ENCODE results near the gene TNS2.
A peak's percentile ranks its signal among the peaks of the same experiment; 100 is the strongest.

Gene TNS2

DNA sequence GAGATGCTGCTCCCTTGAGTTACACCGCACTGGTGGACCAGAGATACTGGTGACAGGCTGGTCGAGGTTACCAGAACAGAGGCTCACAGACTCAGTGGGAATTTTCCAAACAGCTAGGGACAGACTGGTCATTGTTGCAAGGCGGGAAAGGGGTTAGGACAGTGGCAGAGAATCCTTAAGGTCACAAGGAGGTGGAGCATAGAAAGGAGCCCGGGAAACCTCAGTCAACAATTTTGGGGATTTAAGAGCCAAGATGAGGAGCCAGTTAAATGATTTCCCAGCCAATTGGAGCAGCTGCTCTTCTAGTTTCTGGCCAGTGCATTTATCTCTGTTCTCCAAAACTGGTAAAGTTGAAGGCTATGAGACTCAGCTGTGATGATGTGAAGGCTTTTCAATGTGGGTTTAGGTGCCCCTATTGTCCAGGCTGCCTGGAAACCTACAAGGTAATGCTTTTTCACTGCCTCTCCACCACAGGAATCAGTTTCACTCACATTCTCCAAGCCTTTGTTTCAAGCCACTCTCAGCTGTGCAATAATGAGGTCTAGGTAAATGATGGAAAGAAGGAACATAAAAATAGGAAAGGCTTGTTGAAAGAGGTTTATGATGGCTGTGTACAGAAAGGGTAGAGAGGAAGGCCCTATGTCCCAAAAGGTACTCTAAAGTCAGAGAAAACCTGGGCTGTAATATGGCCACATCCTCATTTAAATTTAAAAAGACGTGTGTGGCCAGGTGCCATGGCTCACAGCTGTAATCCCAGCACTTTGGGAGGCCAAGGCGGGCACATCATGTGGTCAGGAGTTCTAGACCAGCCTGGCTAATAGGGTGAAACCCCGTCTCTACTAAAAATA, 7.0 kb upstream of the TNS2 start:
- no peak for DNase-seq

GRCh38 chr12:53044052-53044581, 5.7 kb upstream of the TNS2 start:
- DNase-seq = no peak

GRCh38 chr12:53044896-53045695, 4.8 kb upstream of the TNS2 start:
- DNase-seq = no peak

DNA sequence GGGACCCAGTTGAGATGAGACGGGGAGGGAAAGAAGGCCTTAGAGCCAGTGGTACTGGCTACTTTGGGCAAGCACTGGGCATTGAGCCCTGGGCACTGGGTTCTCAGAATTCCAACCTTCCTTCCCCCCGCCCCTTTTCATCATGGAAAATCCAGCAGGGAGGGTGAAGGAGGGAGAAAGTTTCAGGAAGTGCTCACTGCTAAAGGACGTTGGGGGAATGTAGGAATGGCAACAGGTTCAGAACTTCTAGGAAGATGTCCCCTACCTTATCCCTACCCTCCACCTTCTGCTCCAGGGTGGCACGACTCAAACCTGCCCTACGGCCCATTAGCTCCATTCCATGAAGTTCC, 4.2 kb upstream of the TNS2 start:
- no peak for DNase-seq

DNA sequence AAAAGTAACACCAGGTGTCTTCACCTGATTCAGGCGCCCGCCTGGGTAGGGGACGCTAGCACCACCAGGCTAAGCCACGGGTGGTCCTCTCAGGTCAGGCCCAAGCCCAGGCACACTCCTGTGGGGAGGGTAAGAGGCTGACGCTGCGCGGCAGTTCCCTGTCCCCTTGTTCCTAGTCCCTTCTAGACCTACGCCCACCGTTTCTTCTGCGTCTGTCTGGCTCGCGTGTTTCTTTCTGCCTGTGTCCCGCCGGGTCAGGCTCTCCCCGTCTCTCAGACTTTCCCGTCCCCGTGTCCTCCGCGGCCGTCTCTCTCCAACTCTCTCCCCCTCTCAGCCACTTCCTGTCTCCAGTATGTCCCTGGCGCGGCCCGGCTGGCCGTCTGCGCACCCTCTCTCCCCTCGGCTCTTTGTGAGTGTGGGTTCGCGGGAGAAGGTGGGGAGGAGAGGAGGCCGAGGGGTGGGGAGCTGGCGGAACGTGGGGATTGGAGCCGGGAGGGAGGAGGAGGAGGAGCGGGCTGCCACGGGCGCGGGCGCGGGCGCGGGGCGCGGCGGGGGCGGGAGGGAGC, 3.1 kb upstream of the TNS2 start:
- no peak for DNase-seq

DNA sequence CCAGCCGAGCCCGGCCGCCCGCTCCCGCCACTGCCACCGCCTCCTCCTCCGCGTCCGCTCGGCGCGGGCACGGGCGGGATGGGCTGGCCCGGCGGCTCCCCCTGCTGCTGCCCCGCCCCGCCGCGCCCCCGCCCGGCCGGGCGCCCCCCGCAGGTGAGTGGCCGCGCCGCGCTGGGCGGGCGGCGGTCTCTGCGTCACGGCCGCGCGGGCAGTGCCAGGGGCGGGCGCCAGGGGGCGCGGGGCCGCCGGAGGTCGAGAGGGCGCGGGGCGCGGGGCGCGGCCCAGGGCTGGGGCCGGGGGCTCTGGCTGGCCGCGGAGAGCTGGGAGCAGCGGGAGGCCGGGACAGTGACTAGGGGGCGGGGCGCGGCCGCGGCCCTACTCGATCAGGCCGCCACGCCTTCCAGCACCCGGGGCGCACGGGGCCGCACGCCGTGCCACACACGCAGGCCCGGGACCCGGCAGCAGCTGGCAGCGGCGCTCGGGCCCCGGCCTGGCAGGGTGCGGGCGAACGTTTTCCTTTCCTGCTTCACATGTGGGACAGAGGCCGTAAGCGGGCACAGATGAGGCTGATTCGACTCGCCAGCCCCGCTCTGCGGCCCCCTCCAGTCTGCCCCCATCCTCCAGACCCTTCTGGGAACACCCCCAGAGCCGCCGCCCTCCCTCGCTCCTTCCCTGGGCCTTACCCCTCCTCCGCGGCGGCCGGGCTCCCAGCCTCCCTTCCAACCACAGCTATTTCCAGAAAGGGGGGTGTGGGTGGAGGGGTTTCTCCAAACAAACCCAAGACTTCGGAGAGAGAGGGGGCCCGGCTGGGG, 2.4 kb upstream of the TNS2 start:
- DNase-seq = no peak

DNA sequence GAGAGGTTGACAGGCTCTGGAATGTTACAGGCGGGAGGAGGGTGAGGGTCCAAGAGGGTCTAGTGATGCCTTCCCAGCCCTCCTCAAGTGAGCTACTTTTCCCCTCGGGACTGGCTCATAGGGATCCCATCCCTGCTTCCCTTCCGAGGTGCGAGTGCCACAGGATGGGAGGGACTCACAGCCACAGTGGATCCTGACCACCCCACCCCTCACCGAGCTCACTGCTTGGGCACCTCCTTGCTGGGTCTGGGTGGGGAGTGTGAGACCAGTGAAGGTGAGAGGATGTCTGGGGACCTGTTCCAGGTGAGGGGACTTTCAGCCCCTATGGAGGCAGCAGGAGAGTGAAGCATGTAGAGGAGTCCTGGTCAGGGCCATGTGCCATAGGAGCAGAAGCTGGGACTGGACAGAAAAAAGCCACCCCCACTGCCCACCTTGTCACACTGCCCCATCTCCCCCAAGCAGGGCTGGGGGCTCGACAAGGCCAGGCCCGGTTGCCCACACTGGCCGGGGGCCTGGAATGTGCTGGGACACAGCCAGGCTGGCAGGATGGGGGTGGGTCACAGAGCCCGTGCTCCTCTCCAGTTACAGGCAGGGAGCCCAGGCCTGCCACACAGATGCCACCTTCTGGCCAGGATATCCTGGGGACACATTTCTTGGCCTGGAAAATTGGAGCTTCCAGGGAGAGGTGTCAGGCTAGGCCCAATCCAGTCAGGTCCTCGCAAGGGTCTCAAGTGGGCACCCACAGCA, 1.7 kb upstream of the TNS2 start:
- no peak for DNase-seq

DNA sequence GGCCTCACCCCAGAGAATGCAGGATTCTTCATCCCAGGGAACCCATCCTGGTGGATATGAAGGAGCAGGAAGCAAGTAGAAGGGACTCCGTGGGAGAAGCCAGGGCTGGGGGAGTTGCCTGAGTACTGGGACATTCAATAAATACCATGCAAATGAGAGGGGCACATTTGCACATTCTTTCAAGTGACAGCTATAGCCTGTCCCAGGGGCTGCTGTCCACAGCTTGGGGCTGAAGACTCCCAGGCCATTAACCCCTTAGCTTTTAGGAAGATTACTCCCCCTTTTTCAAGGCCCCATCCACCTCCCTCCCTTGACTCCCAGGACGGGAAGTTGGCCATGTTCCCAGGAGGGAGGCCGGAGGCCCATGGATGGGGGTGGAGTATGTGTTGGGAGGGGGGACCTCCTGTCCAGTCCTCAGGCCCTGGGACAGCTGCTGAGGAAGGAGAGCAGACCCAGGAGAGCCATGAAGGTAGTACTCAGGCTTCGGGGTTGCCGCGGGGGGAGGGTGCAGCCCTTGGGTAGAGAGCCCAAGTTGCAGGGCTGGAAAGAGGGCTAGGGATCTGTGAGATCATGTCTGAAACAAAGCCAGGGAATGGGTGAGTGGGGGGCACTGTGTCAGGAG, 974 bp upstream of the TNS2 start:
- no peak for DNase-seq

- no peak for DNase-seq
Observed at GRCh38 chr12:53050426-53051057, 677 bp downstream of the TNS2 start.

- DNase-seq = peak; percentile 24
Observed at GRCh38 chr12:53051058-53051880, 1.4 kb downstream of the TNS2 start.

DNA sequence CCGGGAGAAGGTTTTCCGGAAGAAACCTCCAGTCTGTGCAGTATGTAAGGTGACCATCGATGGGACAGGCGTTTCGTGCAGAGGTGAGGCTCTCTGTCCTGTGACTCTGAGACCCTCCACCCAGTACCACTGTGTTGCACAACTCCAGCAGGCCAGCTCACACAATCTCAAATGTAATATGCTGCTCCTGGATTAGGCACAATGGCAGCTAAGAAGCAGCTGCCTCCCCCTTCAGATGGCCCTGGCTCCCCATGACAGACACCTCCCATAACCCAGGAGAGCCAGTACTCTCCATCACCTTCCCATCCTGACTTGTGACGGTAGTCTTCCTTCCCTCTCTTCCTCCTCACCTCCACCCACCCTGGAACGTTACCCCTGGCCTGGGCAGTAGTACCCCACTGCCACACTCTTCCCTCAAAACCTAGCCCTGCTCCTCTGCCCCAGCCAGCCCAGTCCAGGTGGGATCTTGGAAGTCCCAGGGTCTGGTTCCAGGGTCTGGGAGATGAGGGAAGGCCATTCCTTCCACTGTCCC, 2.1 kb downstream of the TNS2 start:
- no peak for DNase-seq

DNA sequence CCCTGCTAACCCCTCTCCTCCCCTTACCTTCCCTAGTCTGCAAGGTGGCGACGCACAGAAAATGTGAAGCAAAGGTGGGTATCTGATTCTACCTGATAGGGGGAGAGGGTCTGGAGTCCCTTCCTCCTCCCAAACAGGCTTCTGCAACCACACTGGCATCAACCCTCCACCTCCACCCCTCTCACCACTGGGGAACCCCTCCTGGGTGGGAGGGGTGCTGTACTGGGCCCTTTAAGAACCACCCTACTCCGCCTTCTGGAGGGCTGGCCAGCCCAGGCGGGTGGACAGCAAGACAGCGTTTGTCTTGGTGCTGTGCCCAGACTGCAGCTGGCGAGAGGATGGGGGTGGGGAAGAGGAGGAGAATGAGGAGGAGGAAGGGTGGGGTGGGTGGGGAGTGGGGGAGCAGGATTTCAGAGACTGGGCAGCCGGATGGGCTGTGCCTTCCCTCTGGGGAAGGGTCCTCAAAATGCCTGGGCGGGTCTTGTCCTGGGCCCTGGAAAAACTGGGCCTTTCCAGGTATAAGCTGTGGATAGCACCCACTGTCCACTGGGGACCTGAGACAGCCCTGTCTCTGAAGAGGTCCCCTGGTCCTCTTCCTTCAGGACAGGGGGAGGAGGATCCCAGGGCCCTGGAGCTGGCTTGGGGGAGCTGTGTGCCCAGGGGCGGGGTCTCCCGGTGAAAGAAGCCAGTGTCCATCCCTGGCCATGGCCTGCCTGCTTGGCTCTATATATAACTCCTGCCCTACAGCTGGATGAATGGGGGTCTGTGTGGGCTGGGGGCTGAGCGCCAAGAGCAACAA, 2.8 kb downstream of the TNS2 start:
- no peak for DNase-seq

DNA sequence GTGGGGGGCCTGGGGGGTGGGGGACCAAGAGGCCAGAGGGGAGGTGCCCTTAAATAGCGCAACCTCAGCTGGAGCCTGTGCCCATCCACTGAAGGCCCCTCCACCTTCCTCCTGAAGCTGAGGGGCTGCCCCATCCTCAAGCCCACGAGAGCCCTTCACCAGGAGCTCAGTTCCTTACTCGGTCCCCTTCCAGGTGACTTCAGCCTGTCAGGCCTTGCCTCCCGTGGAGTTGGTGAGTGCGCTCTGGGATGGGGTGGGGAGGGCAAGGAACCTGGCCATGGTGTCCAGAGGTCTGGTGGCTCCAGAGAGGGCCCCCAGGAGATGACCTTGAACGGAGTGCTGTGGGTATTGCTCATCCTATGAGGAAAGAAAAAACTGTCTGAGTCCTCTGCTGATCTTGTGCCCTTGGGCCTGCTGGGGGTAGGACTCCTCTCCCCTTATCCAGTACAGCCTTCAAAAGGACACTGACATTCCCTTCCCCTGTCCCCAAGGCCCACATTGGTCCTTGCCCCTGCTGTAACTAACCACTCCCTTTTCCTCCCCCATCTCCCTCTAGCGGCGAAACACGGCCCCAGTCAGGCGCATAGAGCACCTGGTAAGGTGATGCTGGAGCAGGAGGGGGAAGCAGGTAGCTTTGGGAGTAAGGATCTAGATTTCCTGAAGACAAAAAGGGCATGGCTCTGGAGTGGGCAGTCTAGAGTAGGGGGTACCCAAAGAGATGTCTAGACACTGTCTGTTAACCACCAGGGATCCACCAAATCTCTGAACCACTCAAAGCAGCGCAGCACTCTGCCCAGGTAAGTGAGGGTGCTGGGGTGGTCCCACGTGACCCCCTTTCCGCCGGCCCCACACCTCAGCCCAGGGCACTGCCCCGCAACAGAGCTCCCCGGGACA, 3.6 kb downstream of the TNS2 start:
- DNase-seq = peak; percentile 63

DNA sequence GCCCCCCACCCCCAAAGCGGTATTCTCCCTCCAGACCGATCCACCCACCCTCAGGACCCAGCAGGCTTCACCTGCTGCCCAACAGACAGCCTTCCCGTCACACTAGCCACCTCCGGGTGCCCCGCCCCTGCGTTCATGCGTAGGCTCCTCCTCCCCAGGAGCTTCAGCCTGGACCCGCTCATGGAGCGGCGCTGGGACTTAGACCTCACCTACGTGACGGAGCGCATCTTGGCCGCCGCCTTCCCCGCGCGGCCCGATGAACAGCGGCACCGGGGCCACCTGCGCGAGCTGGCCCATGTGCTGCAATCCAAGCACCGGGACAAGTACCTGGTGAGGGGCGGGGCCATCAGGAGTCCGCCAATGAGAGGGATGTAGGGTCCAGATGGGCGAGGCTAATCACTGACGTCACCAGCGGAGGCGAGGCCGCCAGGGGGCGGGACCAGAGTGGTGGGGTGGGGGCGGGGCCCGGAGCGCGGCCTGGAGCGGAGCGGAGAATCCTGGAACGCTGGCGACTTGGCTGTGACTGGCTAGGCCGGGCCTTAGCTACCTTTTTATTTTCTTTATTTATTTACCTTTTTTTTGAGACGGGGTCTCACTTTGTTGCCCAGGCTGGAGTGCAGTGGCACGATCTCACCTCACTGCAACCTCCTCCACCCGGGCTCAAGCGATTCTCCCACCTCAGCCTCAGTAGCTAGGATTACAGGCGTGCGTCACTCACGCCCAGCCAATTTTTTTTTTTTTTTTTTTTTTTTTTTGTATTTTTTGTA, 4.4 kb downstream of the TNS2 start:
- peak; percentile 90 for DNase-seq

DNA sequence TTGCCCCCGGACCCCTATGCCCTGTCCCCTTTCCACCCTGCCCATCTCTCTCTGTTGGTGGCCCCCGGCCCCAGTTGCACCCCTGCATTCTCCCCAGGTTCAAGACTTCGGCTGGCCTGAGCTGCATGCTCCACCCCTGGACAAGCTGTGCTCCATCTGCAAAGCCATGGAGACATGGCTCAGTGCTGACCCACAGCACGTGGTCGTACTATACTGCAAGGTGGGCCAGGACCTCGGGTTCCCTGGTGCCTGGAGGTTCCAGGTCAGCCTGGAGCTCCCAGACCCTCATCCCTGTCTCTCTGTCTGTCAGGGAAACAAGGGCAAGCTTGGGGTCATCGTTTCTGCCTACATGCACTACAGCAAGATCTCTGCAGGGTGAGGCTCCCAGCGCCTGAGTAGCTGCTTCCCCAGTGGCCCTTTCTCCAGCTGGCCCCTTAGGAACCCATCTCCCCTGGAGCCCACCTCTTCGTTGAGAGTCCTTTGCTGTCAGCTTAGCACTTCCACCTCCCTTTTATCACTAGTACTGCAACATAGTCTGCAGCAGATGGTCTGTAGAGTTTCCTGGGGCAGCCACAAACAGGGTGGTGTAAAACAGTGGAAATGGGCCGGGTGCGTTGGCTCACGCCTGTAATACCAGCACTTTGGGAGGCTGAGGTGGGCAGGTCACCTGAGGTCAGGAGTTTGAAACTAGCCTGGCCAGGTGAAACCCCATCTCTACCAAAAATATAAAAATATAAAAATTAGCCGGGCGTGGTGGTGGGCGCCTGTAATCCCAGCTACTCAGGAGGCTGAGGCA, 5.8 kb downstream of the TNS2 start:
- DNase-seq = no peak

DNA sequence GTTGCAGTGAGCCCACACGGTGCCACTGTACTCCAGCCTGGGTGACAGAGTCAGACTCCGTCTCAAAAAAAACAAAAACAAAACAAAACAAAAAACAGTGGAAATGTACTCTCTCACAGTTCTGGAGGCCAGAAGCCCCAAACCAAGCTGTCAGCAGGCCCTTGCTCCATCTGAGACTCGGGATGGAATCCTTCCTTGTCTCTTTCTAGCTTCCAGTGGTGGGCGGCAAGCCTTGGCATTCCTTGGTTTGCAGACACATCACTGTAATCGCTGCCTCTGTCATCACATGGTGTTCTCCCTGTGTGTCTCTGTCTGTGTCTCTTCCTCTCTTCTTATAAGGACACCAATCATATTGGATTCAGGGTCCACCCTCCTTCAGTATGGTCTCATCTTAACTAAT, 6.4 kb downstream of the TNS2 start:
- no peak for DNase-seq
